Middle frontal gyrus (tissue), 1 donor: ENCODE measurements around the gene SLN.
"Not testable (repeated sequence)": the region's sequence is repeated elsewhere in the genome, so short reads cannot be mapped to it uniquely, and the experiment has no call there.

Experiments used
- DNase-seq: peaks from one replicate; pipeline ENCODE4 v3.0.0-alpha.2; 2015; ENCODE audit warnings: low spot score; ENCODE audit errors: extremely low spot score

The SLN gene

DNA sequence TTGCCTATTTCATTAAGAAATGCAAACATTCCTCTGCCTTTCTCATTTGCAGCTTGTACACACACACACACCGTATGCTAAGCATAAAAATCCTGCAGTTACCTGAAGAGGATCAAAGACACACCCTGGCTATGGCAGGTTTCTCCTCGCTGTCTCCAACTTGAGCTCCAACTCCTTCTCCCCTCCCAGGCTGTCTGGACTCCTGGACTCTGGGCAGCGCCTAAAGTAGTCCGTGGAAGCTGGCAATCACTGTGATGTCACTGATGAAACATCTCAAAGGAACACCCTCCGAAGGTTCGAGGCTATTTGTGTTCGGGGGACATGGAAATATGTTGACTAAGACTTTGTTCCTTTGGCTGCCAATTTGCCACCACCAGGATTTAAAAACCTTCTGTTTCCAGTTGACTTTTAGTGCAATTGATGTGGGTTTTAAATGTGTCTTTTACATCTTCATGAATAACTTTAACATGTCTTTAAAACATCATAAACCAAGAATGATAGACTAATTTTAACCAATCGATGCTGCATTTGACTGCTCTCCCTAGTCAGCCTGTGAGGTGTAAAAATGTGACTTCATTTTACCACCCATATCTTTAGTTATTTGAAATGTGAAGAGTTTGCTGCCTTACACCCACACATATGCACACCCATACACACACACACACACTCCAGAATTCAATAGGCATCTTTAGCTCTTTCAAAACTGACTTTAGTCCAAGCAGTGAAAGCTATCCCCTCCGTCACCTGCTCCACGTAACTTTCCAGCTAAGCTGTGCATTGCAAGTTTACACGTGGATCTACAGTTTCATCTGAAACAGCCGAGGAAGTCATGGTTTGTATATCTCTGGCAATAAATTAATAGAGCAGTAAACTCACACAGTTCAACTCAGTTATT, at the start of gene SLN:
SLN (minus strand) TSS at position 196 of the 895 bp plus-strand sequence.
- DNase-seq = no peak

GRCh38 chr11:107758719-107759355, 47.0 kb upstream of the SLN start:
- not testable (repeated sequence) for DNase-seq

DNA sequence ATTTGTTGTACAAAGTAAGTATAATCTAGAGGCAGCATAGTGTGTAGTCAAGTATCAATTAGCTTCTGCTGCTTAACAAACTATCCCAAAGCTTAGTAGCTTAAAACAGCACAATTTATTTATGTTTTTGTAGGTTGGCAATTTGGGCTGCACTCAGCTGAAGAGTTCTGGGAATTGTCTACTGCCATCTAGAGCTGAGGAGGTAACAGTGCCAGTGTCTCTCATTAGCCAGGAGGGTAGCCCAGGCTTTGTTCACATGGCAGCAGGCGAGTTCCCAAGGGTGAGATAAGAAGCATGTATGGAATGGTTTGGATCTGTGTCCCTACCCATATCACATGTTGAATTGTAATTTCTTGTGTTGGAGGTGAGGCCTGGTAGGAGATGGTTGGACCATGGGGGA, 45.8 kb upstream of the SLN start:
- DNase-seq = no peak

- no peak for DNase-seq
Measured at GRCh38 chr11:107756553-107756952, 44.7 kb upstream of the SLN start.

DNA sequence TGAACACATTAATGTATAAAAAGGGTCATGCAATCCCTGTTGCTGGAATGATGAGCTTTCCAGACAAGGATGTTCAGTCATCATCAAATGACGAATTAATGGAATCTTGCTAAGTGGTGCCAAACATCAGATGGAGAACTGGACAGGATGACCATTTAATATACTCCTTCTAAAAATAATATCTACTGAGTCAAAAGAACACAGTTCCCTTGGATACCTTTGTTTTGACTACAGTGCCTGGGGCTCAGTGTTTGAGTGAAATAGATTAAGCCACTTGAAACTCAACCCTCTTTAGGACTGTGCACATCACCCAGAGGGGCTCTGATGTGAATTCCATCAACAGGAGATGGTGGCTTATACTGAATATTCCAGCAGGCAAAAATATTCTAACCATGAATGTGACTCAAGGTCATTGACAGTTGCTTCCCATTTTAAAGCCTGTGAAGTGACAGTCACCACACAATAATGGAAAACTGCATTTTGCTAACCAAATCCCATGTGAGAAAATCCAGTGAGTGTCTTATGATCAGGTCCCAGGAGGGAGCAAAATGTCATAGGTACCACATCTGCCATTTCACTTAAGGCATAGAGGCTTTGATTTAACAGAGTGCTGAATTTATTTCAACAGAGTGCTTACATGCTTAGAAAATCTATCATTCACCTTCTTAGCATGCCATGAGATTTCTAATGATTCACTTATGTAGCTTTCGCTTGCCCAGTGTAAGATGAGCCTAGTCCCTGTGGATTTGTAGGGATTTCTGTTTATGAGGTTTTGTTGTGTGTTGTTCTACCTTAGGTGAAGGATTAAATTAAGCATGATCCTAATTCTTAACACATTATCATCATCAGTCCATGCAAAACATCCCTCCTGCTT, 41.3 kb upstream of the SLN start:
- no peak for DNase-seq

DNA sequence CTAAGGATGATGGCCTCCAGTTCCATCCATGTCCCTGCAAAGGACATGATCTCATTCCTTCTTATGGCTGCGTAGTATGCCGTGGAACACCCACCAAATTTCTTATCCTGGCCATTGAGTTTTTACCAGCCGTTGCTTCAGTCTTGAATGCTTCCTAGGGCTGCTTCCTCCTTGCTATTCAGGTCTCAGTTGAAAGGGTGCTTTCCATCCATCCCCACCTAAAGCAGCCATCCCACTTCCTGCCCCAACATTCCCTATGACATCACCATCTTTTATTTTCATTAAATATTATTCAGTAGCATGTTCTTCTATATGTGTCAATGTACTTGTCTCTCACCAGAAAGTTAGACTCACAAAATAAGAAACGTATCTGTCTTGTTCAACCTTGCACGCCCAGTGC, 40.7 kb upstream of the SLN start:
- no peak for DNase-seq

- no peak for DNase-seq
Measured at GRCh38 chr11:107751082-107751481, 39.2 kb upstream of the SLN start.

GRCh38 chr11:107750313-107750712, 38.5 kb upstream of the SLN start:
- DNase-seq = no peak

DNA sequence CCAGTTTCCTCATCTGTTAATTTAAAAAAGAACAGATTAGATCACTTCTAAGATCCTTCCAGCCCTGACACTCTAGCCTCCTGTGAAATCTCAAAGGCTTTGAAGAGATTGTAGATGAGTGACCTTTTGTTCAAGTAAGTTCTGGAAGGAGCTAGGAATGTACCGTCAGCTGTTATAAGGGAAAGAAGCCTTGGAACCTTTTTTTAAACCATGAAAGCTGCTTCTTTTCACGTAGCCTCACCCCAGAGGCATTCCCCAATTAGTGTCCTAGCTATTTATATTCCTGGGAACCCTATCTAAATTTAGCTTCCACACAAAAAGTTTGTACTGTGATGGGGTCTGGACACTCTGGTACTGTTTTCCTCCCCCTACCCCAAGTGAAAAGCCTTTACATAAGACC, 35.8 kb upstream of the SLN start:
- DNase-seq = no peak

DNA sequence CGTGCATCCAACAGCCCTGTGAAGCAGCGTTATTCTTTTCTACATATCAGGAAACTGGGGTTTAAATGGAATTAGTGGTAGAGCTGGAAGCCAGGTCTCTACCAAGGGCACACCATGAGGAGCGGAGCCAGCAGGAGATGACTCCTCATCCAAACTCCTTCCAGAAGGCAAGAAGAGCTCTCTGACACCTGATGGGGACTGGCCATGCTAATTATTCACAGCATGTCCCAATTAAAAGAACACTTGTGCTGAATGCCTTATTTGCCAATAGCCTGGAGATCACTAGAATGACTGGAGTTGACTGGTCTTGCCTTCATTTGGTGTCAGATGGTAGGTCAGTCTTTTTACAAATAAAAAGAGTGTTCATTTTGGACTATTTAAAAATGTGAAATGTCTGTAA, 32.9 kb upstream of the SLN start:
- no peak for DNase-seq

DNA sequence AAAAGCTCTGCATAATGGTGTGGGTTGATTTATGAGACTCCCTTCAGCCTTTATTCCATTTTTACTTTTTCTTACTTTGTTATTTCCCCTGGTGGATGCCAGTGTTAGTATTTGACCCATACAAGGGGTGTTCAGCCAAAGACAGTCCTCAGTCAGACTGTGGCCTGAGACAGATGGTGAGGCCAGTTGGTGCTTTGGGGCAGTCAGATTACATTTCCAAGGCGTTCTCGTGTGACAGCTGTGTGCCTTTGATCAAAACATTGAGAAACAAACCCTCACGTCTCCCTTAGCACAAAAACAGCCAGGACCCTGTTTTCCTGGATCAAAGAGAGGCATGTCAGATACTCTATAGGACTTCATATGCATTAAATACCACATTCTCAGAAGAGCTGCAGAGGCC, 31.3 kb upstream of the SLN start:
- no peak for DNase-seq

DNA sequence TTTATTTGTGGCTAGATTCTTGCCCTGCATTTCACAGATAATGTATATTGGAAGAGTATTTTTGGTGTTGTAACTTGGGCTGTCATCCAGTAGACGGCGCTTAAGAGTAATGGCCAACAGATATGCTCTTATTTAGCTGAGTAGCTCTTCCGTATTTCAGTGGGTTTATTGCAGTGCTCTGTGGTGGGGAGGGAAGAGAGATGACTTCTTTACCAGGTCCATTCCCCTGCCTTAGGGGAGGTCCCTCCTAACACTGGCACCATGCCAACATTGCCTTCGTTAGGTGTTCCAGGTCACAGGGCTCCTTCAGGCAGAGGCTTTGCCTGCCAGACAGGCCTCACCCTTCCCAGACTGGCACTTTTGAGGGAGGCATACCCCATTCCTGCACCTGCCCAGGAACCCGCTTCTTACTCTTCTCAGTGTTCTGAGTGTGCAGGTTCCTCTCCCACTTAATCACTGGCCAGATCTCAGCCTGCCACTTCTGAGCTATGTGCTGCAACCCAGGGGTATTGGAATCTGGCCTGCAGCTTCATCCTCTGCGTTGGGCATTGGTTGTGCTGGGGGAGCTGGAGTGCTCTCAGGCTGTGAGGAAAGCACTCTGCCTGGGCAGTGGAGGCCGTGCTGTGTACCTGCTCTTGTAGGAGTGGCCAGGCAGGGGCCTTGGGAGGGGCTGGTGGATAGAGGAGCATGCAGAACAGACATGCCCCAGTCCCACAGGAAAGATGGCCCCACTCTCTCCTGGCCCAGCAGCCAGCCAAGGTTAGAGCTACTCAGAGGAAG, 29.4 kb upstream of the SLN start:
- no peak for DNase-seq

- no peak for DNase-seq
Measured at GRCh38 chr11:107740271-107740670, 28.4 kb upstream of the SLN start.

- no peak for DNase-seq
Measured at GRCh38 chr11:107736546-107736945, 24.7 kb upstream of the SLN start.

DNA sequence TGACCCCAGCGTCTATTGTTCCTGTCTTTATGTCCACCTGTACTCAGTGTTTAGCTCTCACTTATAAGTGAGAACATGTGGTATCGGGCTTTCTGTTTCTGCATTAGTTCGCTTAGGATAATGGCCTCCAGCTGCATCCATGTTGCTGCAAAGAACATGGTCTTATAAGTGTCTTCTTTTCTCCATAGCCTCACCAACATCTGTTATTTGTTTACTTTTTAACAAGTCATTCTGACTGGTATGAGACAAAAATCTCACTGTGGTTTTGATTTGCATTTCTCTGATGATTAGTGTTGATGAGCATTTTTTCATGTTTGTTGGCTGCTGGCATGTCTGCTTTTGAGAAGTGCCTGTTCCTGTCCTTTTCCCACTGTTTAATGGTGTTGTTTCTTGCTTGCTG, 21.7 kb upstream of the SLN start:
- no peak for DNase-seq

GRCh38 chr11:107732689-107733051, 20.8 kb upstream of the SLN start:
- DNase-seq = no peak

GRCh38 chr11:107731941-107732688, 20.3 kb upstream of the SLN start:
- no peak for DNase-seq

GRCh38 chr11:107722662-107723061, 10.8 kb upstream of the SLN start:
- no peak for DNase-seq

- DNase-seq = no peak
Measured at GRCh38 chr11:107721207-107721606, 9.4 kb upstream of the SLN start.

DNA sequence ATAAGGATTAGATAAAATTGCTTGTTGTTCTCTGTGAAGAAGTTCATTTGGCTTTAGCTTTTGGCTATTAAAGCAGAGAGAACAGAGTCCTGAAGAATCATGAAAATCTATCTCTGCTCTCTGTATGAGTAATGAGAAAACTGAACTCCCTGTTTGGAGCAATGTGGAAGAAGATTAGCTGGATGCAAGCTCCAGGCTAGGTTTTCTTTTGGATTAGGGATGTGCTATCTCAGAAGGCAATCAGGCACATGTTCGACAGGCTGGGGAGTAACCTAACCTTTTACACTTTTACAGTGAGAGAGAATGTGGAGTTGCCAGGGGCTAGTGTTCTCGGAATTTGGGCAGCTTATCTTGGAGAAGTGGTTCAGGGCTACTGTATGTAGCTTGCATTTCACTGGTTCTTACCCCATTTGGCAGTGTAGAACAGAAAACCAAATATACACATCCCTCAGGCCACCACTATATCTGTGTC, 8.5 kb upstream of the SLN start:
- DNase-seq = no peak
